DND-41 (cell line): Measurements from ENCODE around the gene DLGAP1.

Source experiments
- CTCF ChIP-seq: IDR thresholded peaks from 2 replicates; pipeline ENCODE4 v1.5.1; 2012; ENCODE audit warnings: borderline replicate concordance, low read length, moderate library complexity, mild to moderate bottlenecking; ENCODE audit not compliant: poor library complexity, severe bottlenecking; ENCODE audit errors: extremely low read depth
- EZH2 ChIP-seq: IDR thresholded peaks from 3 replicates; pipeline ENCODE4 v1.6.1; 2012; ENCODE audit warnings: borderline replicate concordance, low read depth, mild to moderate bottlenecking, moderate library complexity, low read length, inconsistent platforms; ENCODE audit not compliant: severe bottlenecking

DNA sequence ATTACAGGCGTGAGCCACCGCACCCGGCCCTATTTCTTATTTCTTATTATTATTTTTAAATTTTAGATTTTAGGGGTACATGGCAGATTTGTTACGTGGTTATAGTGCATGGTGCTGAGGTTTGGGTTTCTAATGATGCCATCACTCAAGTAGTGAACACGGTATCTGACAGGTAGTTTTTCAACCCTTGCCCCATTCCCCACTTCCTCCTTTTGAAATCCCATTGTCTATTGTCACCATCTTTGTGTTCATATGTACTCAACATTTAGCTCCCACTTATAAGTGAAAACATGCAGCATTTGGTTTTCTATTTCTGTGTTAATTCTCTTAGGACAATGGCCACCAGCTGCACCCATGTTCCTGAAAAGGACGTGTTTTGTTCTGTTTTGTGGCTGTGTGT lies 965.6 kb downstream of the DLGAP1 start:
- TF ChIP-seq CTCF (no peak), EZH2 (no peak)
